ENCODE measurements around the gene TMEM161A.

The TMEM161A gene

GRCh38 chr19:19155495-19156219 lies 17.4 kb upstream of the TMEM161A start:
- ATAC-seq (ENCODE audit: low read depth), result no peak
- H3K9me3 ChIP-seq (ENCODE audit: severe bottlenecking), result no peaks in the 10 kb centered on the region
- no peaks in the 10 kb centered on the region for H3K4me1 ChIP-seq (ENCODE audit: insufficient read depth, poor library complexity, severe bottlenecking)
- no peaks in the 10 kb centered on the region; the same call in 1 of the 2 replicates for H3K36me3 ChIP-seq (ENCODE audit: low read depth)
- TF ChIP-seq CTCF (IDR thresholded peaks at IDR 0.05; ENCODE audit: poor library complexity, severe bottlenecking), result no peak
- H3K4me3 ChIP-seq (ENCODE audit: severe bottlenecking), result no peak overlapping the region
- no peaks in the 10 kb centered on the region for H3K27me3 ChIP-seq (ENCODE audit: insufficient read depth, poor library complexity, severe bottlenecking)
- DNase-seq (ENCODE audit: low spot score), result no peak
- H3K27ac ChIP-seq (ENCODE audit: poor library complexity, severe bottlenecking), result no peak overlapping the region

- H3K4me1 ChIP-seq (ENCODE audit: insufficient read depth, poor library complexity, severe bottlenecking), result no peaks in the 10 kb centered on the region
- DNase-seq (ENCODE audit: low spot score) (no peak), ATAC-seq (ENCODE audit: low read depth) (no peak)
- TF ChIP-seq CTCF (IDR thresholded peaks at IDR 0.05; ENCODE audit: poor library complexity, severe bottlenecking), result no peak
- no peaks in the 10 kb centered on the region for H3K27me3 ChIP-seq (ENCODE audit: insufficient read depth, poor library complexity, severe bottlenecking)
- no peak overlapping the region for H3K4me3 ChIP-seq (ENCODE audit: severe bottlenecking)
- no peaks in the 10 kb centered on the region; the same call in 1 of the 2 replicates for H3K36me3 ChIP-seq (ENCODE audit: low read depth)
- H3K9me3 ChIP-seq (ENCODE audit: severe bottlenecking), result no peaks in the 10 kb centered on the region
- no peak overlapping the region for H3K27ac ChIP-seq (ENCODE audit: poor library complexity, severe bottlenecking)
Measured at GRCh38 chr19:19154768-19155494, 16.7 kb upstream of the TMEM161A start.

- H3K9me3 ChIP-seq (ENCODE audit: severe bottlenecking), result no peaks in the 10 kb centered on the region
- no peaks in the 10 kb centered on the region for H3K4me1 ChIP-seq (ENCODE audit: insufficient read depth, poor library complexity, severe bottlenecking)
- H3K4me3 ChIP-seq (ENCODE audit: severe bottlenecking), result no peak overlapping the region
- ATAC-seq (ENCODE audit: low read depth) (no peak), DNase-seq (ENCODE audit: low spot score) (no peak)
- no peaks in the 10 kb centered on the region; the same call in 1 of the 2 replicates for H3K36me3 ChIP-seq (ENCODE audit: low read depth)
- H3K27ac ChIP-seq (ENCODE audit: poor library complexity, severe bottlenecking), result no peak overlapping the region
- no peak for TF ChIP-seq CTCF (IDR thresholded peaks at IDR 0.05; ENCODE audit: poor library complexity, severe bottlenecking)
- H3K27me3 ChIP-seq (ENCODE audit: insufficient read depth, poor library complexity, severe bottlenecking), result no peaks in the 10 kb centered on the region
Measured at GRCh38 chr19:19152668-19153384, 14.5 kb upstream of the TMEM161A start.

- Histone ChIP-seq H3K4me3 (ENCODE audit: severe bottlenecking) (no peak overlapping the region), H3K27ac (ENCODE audit: poor library complexity, severe bottlenecking) (no peak overlapping the region), H3K9me3 (ENCODE audit: severe bottlenecking) (no peaks in the 10 kb centered on the region), H3K36me3 (ENCODE audit: low read depth) (no peaks in the 10 kb centered on the region; the same call in 1 of the 2 replicates), H3K27me3 (ENCODE audit: insufficient read depth, poor library complexity, severe bottlenecking) (no peaks in the 10 kb centered on the region), H3K4me1 (ENCODE audit: insufficient read depth, poor library complexity, severe bottlenecking) (no peaks in the 10 kb centered on the region)
- no peak for TF ChIP-seq CTCF (IDR thresholded peaks at IDR 0.05; ENCODE audit: poor library complexity, severe bottlenecking)
- DNase-seq (ENCODE audit: low spot score), result no peak
- ATAC-seq (ENCODE audit: low read depth), result no peak
Measured at GRCh38 chr19:19151418-19151817, 13.1 kb upstream of the TMEM161A start.

Measured in RWPE2 (cell line).